ENCODE data around the gene WNT7B.

- no peak for TF ChIP-seq CTCF (IDR thresholded peaks at IDR 0.05)
- no peak for TF ChIP-seq ZFX (IDR thresholded peaks at IDR 0.05; ENCODE audit: borderline replicate concordance)
Measured at GRCh38 chr22:45929649-45930048, 47.3 kb downstream of the WNT7B start.
